GM12878 (cell line): ENCODE measurements around the gene FOXO3. TPM values are rescaled to one million over a fixed set of nuclear protein-coding genes. Genes with fewer than 3 reads are reported as not detected.
A peak's percentile ranks its signal among the peaks of the same experiment; 100 is the strongest.

Experiments
- BCL11A ChIP-seq: IDR thresholded peaks from 2 replicates; pipeline ENCODE4 v1.6.1; 2011; ENCODE audit warnings: low read depth, low read length
- CBX3 ChIP-seq: fragments of 200-600 bp; sonication (generic); IDR thresholded peaks from 2 replicates; pipeline ENCODE4 v1.6.1; 2016; ENCODE audit warnings: low read depth, borderline replicate concordance
- CBX5 ChIP-seq: sonication (generic); IDR thresholded peaks from 2 replicates; pipeline ENCODE4 v1.6.1; 2016; ENCODE audit warnings: low read depth, moderate library complexity, mild to moderate bottlenecking, inconsistent platforms
- CEBPB ChIP-seq, 2 experiments: fragments of 150-350 bp in 1 of 2; IDR thresholded peaks; 2 replicates each; pipeline ENCODE4 v1.6.1; 2012 to 2014; ENCODE audit warnings: low read depth in 2 of 2, low read length in 2 of 2, borderline replicate concordance in 1 of 2, inconsistent platforms in 1 of 2
- CUX1 ChIP-seq: IDR thresholded peaks from 2 replicates; pipeline ENCODE4 v1.6.1; 2012; ENCODE audit warnings: improper control_type of control experiment, low read depth, low read length; ENCODE audit not compliant: insufficient replicate concordance
- DPF2 ChIP-seq: fragments of 450-650 bp; IDR thresholded peaks from 2 replicates; pipeline ENCODE4 v1.6.1; 2017; ENCODE audit warnings: mild to moderate bottlenecking
- EP300 ChIP-seq, 2 experiments: fragments of 150-350 bp in 1 of 2; IDR thresholded peaks; 2 replicates each; pipeline ENCODE4 v1.6.1; 2011 to 2012; ENCODE audit warnings: low read depth in 2 of 2, low read length in 2 of 2, borderline replicate concordance in 1 of 2, improper control_type of control experiment in 1 of 2, inconsistent platforms in 1 of 2; ENCODE audit not compliant: control insufficient read depth in 1 of 2
- GATAD2B ChIP-seq: fragments of 450-650 bp; conservative IDR thresholded peaks from 2 replicates; pipeline ENCODE4 v1.6.1; 2017; ENCODE audit warnings: low read depth, mild to moderate bottlenecking, moderate library complexity
- JUNB ChIP-seq: IDR thresholded peaks from 2 replicates; pipeline ENCODE4 v1.6.1; 2016; ENCODE audit warnings: antibody characterized with exemption, mild to moderate bottlenecking
- KDM1A ChIP-seq: fragments of 200-600 bp; sonication (generic); IDR thresholded peaks from 2 replicates; pipeline ENCODE4 v1.6.1; 2016; ENCODE audit warnings: borderline replicate concordance
- LARP7 ChIP-seq: fragments of 450-650 bp; IDR thresholded peaks from 2 replicates; pipeline ENCODE4 v1.6.1; 2017; ENCODE audit warnings: mild to moderate bottlenecking
- MLLT1 ChIP-seq: fragments of 450-650 bp; IDR thresholded peaks from 2 replicates; pipeline ENCODE4 v1.6.1; 2016; ENCODE audit warnings: mild to moderate bottlenecking
- MXI1 ChIP-seq: fragments of 150-350 bp; IDR thresholded peaks from 2 replicates; pipeline ENCODE4 v1.6.1; 2011; ENCODE audit warnings: low read depth, mild to moderate bottlenecking, inconsistent platforms, low read length, improper control_type of control experiment
- NR2C1 ChIP-seq: fragments of 450-650 bp; IDR thresholded peaks from 2 replicates; pipeline ENCODE4 v1.6.1; 2017; ENCODE audit warnings: antibody characterized with exemption, mild to moderate bottlenecking, moderate library complexity
- POLR2AphosphoS2 ChIP-seq: IDR thresholded peaks from 2 replicates; pipeline ENCODE4 v1.6.1; 2011; ENCODE audit warnings: low read depth, mild to moderate bottlenecking, low read length, improper control_type of control experiment, moderate library complexity
- POU2F2 ChIP-seq: IDR thresholded peaks from 3 replicates; pipeline ENCODE4 v1.6.1; 2011; ENCODE audit warnings: low read depth, mild to moderate bottlenecking, low read length, borderline replicate concordance
- RELA ChIP-seq: fragments of 450-650 bp; IDR thresholded peaks from 2 replicates; pipeline ENCODE4 v1.8.0; 2014; ENCODE audit warnings: borderline replicate concordance; ENCODE audit not compliant: partially characterized antibody
- RUNX3 ChIP-seq: IDR thresholded peaks from 2 replicates; pipeline ENCODE4 v1.6.1; 2012; ENCODE audit warnings: low read length, inconsistent platforms
- SMARCA5 ChIP-seq: fragments of 450-650 bp; IDR thresholded peaks from 2 replicates; pipeline ENCODE4 v1.6.1; 2017; ENCODE audit warnings: mild to moderate bottlenecking
- TBL1XR1 ChIP-seq: IDR thresholded peaks from 2 replicates; pipeline ENCODE4 v1.6.1; 2012; ENCODE audit warnings: low read depth, low read length, improper control_type of control experiment
- TCF3 ChIP-seq: IDR thresholded peaks from 2 replicates; pipeline ENCODE4 v1.6.1; 2012; ENCODE audit warnings: low read depth, mild to moderate bottlenecking, low read length, borderline replicate concordance; ENCODE audit not compliant: insufficient read depth
- USF1 ChIP-seq: IDR thresholded peaks from 2 replicates; pipeline ENCODE4 v1.6.1; 2011; ENCODE audit warnings: borderline replicate concordance, low read depth, mild to moderate bottlenecking, moderate library complexity, mixed read lengths, low read length; ENCODE audit not compliant: insufficient read depth; ENCODE audit errors: extremely low read length
- ZNF24 ChIP-seq: fragments of 450-650 bp; IDR thresholded peaks from 2 replicates; pipeline ENCODE4 v1.6.1; 2017; ENCODE audit warnings: antibody characterized with exemption, mild to moderate bottlenecking
- polyA plus RNA-seq, 11 experiments: library from polyadenylated mRNA; depleted of rRNA in 4 of 11; unstranded in 6 of 11; stranded (reverse) in 5 of 11; fragments of >200 nt; fragmentation: Nextera tagmentation in 4 of 11; fragmentation: Illumina TruSeq in 1 of 11; extraction: Ambion mirVana in 4 of 11; extraction: Trizol in 1 of 11; gene quantifications; 1 replicate in 1 of 11; 2 replicates in 10 of 11; pipeline versions ENCODE4 v1.2.1 to v1.2.3, GENCODE V29; 2011 to 2016; ENCODE audit warnings: inconsistent platforms in 2 of 11, missing spikeins in 2 of 11, low read depth in 1 of 11
- total RNA-seq, 4 experiments: library from RNA; depleted of rRNA in 3 of 4; stranded (reverse); fragments of >200 nt in 3 of 4; fragmentation: Illumina TruSeq in 1 of 4; extraction: Trizol in 1 of 4; gene quantifications; 2 replicates each; pipeline versions ENCODE4 v1.2.1 to v1.2.3, GENCODE V29; 2013 to 2021

The FOXO3 gene
- total and polyA plus RNA-seq, 10 of the 15 experiments (the other 5 are each of a cell fraction or from before 2014, with no cell fraction given): 0.82 to 4.5 (median 1.7) TPM

GRCh38 chr6:108597572-108598304 is 37.0 kb downstream of the FOXO3 start (continued):
- TF ChIP-seq CUX1 (no peak), NR2C1 (no peak), MLLT1 (no peak), TCF3 (peak; percentile 68; the same call in 1 of the 2 replicates), LARP7 (no peak), POU2F2 (peak; percentile 32; the same call in 1 of the 3 replicates), KDM1A (no peak), RUNX3 (peak; percentile 80), EP300 (IDR thresholded peaks at IDR 0.05; ENCODE audit: borderline replicate concordance in 1 of 2, control insufficient read depth in 1 of 2, low read depth in 2 of 2, low read length in 2 of 2) (peak; percentile 56 to 95; a peak in 3 of 4 replicates), USF1 (no peak), CBX3 (no peak), TBL1XR1 (peak; percentile 84), CEBPB (IDR thresholded peaks at IDR 0.05; ENCODE audit: borderline replicate concordance in 1 of 2, low read depth in 2 of 2, low read length in 2 of 2) (no peak), CBX5 (no peak), JUNB (peak; percentile 51; the same call in 1 of the 2 replicates), SMARCA5 (0 out of 2 replicates have a peak, but pooled peaks have one; percentile 58), GATAD2B (no peak), POLR2AphosphoS2 (no peak), MXI1 (0 out of 2 replicates have a peak, but pooled peaks have one; percentile 35), BCL11A (peak; percentile 91), RELA (no peak), ZNF24 (peak; percentile 56), DPF2 (0 out of 2 replicates have a peak, but pooled peaks have one; percentile 4)
